SH-SY5Y (cell line): ENCODE data around the gene FAP.

ENCODE experiments used
- GATA2 ChIP-seq: IDR thresholded peaks from 2 replicates; pipeline ENCODE4 v1.6.1; 2011; ENCODE audit warnings: mild to moderate bottlenecking, low read depth, low read length
- GATA3 ChIP-seq: IDR thresholded peaks from 2 replicates; pipeline ENCODE4 v1.6.1; 2011; ENCODE audit warnings: low read depth, mild to moderate bottlenecking, low read length, moderate library complexity

The FAP gene

DNA sequence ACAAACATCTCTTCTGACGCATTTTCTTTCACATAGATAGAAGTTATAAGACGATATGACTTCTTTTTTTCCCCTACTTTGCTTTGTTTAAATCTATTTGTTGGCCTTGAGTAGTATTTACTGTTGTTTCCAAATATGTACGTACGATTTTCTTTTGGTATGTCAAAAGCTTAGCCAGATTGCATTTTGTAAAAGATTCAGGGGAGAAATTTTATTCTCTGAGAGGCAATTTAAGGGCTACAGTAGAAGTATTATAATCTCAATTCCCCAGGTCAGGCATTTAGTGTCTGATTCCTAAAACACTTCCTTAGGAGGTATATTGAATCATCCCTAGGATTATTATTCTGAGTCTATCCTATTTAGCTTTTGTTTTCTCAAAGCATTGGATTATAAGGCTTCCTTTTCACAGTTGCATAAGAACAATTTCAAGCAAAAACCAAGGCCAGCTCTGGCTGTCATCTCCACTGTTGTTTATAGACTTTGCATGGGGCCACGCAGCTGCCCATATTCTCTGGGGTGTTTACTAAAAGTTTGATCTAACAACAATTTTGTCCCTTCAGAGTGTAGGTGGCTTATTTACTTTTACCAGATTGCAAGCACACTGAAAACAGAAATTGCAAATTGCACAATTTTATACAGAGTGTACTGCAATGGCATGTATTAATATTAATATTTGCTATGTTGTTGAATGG, 57.6 kb downstream of the FAP start:
- TF ChIP-seq GATA2 (no peak), GATA3 (no peak)

DNA sequence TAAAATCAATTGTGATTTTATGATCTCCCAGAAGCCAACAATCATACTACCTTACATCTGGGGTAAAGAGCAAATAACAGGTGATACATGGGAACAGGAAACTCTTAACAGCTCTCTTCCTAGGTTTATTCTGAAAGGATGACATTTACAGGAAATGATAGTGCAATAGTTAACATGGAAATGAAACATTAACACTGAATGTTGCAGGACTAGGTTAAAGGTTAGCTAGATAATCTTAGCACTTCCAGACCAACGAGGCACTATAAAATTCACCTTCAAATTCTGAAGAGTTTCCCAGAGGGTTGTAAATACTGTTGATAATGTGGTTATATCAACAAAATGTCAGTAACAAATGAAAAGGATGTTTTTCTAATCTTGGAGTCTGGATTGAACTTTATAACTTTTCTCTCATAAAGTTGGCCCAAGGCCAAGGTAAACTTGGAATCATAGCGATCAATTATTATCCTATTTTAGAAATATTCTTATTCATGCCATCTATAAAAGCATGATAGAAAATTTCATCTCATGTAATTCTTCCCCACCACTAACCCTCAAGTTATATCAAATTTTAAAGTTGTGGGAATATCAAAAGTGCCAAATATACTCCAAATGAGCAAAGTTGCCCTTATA, 58.3 kb downstream of the FAP start:
- TF ChIP-seq GATA2 (no peak), GATA3 (no peak)

DNA sequence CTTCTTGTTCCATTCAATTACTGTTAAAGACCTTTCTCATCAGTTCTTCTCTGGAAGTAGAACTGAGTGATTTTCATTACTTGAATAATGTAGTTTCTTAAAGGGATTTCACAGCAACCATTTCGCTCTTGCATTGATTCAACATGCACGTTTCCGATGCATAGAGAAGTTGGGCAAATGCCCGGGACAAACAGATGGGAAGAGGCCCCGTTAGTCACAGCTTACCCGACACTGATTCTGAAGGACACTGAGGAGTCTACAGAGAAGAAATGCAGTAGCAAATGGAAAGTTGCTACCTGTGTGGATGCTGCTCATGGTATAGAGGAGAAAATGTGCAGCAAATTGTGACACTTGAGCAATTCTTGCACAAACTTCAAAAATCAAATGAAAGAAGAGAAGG, 58.9 kb downstream of the FAP start:
- TF ChIP-seq GATA2 (no peak), GATA3 (no peak)

DNA sequence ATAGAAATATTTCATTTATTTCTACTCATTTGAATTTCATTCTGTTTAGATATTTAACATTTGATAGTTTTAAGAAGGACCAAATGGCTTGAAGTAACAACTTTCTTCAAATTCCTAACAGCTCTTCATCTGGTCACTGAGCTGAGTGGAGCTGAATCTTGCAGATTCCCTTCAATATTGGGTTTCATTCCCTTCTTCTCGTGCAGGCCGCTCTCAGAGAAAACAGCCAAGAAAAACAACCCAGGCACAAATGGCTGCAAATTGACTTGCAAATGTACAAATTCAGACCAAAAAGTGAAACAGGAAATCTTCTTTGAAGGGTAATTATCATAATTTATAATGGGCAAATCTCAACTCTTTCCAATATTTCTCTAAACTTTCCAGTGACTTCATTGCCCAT, 60.9 kb downstream of the FAP start:
- TF ChIP-seq GATA3 = no peak

DNA sequence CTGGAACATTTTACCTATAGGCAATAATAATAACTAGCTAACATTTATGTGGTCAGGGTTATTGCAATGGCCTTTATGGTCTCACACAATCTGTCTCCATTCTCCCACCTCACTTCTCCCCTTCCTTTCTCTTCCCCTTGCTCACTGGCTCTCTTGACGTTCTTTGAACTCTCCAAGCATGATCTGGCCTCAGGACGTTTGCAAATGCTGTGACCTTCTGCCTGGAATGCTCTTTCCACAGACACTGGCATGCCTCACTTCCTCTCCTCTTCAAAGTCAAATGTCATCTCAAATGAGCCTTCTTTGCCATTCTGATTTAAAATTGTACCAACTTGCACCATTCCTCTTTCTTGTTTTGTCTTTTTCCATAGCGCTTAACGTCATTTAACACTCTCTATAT, 65.9 kb downstream of the FAP start:
- no peak for TF ChIP-seq GATA2
- no peak for TF ChIP-seq GATA3

DNA sequence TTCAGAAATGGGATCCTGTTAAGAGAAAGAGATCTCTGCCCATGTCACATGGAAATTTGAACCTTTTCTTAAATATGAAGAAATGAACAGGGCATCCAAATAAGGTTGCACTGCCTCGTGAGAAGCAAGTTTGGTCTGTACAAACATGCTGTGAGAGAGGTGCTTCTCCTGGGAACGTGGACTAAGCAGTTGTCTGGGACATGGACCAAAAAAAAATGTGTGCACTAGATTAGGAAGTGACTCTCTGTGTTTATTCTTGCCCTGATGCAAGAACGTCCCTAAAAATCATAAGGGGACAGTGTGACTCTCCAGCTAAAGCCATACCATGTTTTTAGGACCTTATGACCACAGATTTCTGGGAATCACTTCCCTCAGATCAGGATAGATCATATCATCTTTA, 67.5 kb downstream of the FAP start:
- no peak for TF ChIP-seq GATA3
- TF ChIP-seq GATA2 = no peak

DNA sequence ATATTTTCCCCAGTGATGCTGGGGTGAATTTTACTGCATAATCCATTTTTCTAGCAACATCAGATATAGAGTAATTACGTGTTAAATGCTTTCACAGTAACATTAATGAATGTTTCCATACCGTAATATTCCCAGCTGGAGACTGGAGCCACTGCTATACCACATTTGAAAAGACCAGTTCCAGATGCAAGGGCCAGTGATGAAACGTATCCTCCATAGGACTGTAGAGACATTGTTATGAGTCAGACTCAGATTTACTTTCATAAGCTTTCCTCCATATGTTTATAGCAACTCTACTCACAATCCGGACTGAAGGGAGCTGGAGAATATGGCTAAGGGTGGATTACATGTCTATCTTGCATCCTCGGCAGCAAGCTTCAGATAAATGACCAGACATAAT, 68.5 kb downstream of the FAP start:
- TF ChIP-seq GATA2 (no peak), GATA3 (no peak)

DNA sequence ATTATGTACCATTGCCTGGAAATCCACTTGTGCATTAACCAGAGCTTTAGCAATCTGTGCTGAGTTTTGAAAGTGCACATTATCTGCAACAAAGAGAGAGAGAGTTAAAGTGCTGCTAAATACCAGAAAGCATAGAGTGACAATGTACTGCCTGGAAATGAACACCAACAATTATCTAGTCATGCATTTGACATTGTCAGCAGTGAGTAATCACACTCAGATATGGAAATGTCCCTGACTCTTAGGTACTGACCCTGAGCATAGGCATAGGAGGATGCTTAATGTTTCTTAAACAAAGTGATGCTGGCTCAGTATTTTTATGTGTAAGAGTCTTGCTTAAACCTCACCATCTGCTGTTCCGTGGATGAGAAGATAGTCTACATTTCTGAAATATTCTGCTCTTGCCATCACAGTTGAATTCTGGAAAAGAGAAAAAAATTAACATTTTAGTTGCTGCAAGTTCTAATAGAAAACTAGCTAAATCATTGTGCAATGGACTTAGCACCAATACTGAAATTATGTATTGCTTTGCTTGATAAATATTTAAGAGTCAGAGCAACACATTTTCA, 70.4 kb downstream of the FAP start:
- no peak for TF ChIP-seq GATA2
- TF ChIP-seq GATA3 = no peak

DNA sequence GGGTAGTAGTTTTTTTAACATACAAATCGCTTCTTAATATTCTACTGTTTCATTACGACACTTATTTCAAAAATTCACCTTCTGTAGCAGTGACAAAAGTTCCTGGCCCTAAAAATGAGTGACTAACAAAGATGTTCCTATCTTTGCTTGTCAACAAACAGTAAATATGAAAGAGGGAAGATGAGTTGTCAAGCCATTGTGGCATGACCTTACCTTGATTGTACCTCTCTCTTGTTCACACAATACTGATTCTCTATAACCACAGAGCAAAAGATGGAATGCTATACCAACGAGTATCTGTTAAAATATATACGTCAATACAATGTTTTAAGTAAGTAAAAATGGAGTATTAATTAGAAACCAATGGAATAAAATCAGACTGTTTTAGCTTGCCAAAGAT, 76.5 kb downstream of the FAP start:
- no peak for TF ChIP-seq GATA2
- no peak for TF ChIP-seq GATA3

DNA sequence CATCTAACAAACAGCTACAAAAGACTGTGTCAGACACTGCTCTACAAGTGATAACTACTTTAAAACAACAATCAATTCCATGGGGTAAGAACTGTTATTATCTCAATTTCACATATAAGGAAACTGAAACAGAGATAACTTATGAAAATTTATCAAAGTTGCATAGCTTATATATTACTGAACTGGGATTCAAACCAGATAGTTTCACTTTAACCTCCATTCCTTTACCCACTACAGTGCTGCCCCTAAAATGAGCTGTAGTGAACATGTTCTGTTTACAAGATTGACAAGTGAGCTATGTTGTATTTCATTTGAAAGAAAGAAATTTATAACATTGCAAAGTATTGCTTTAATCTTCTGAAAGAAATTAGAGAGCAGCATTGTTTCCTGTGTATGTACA, 77.1 kb downstream of the FAP start:
- no peak for TF ChIP-seq GATA3
- no peak for TF ChIP-seq GATA2

DNA sequence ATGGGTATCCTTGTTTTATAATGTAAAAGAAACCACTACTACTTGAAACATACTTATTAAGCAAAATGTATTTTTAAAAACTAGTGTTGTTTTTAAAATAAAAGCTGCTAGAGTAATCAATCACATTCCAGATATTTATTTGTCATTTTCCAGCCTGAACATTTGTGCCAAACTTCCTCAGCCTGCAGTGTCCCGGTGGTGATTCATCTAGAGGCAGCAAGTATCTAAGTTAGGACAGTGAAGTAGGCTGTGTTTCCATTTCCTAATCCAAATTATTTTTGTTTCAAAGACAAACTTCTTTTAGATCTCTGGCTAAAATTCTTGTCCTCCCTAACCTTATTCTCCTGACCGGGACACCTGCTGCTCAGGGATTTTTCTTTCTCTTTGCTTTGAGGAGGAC, 78.4 kb downstream of the FAP start:
- TF ChIP-seq GATA2 (no peak), GATA3 (no peak)

DNA sequence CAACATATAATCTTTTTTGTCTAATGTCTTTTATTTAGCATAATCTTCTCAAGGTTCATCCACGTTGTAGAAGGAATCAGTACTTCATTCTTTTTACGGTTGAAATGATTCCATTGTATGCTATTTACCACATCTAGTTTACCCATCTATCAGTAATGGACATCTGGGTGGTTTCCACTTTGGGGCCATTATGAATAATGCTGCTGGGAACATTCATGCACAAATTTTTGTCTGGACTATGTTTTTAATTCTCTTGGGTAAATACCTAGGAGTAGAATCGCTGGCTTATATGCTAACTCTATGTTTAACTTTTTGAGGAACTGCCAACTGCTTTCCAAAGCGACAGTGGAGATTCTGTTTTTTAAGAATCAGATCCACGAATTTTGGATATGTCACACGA, 83.8 kb downstream of the FAP start:
- TF ChIP-seq GATA2 = no peak
- TF ChIP-seq GATA3 = no peak

DNA sequence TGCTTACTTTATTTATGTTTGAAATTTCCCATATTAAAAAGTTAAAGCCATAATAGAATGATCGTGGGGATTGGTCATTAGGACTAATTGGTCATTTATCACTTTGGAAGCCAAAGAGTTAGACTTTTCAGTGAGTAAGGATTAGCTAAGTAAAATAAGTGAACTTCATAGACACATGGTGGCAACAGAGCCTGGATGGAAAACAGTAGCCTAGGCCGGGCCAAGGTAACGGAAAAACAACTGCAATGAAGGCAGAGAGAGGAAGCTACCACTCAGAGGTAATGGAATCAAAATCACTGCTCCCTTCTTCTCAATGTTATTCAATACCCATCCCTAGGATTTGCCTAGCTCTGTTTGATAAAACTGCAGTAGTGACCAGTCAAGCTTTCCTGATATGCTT, 87.1 kb downstream of the FAP start:
- TF ChIP-seq GATA3 = no peak
- no peak for TF ChIP-seq GATA2

DNA sequence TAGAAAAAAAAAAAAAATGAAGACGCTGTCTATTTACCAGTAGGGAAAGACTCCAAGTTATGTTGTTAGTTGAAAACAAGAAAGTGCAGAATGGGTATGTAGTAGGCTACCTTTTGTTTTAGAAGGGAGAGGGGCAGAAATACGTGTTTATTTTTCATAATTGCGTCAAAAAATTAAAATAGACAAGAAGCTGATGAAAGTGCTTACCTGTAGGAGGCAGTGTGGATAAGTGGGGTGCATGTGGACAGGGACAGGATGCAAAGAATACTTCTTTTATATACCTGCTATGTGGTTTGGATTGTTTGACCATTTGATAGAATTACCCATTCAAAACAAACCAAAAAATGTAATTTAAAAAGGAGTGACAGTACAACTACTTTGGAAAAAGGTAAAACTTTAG, 88.2 kb downstream of the FAP start:
- TF ChIP-seq GATA2 (no peak), GATA3 (no peak)

DNA sequence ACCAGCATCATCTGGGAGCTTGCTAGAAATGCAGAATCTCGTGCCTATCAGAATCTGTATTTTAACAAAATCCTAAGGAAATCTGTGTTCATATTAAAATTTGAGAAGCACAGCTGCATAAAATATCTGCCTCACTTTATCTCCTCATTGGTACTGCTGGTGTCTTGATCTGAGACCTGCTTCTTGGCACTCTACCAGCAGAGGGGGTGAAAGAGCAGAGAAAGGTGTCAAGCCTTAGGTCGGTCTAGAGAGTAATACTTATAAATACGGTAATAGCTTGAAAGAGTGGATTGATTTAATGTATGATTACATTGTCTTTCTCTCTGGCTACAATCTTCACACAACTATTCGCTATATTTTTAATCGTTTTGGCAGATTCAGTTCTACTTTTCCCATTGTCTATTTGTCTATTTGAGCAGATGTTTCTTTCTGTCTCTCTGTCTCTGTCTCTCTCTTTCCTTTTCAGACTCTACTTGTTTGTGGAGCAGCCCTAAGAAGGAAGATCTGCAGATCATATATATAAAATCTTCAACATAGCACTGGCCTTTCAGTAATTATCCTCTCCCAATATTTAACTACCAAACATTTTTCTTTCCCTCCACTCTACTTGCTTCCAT, 89.5 kb downstream of the FAP start:
- no peak for TF ChIP-seq GATA2
- TF ChIP-seq GATA3 = no peak
